IMR-90 (cell line): ENCODE results near the gene DLX2. TPM values are rescaled to one million over a fixed set of nuclear protein-coding genes. Genes with fewer than 3 reads are reported as not detected.
A peak's percentile ranks its signal among the peaks of the same experiment; 100 is the strongest.

ENCODE experiments used
- ATAC-seq: fragments of 200-7000 bp; cut with Tn5 transposase; 2 replicates; pipeline ENCODE4 v1.9.1; 2020; ENCODE audit warnings: low read depth, mild to moderate bottlenecking, moderate library complexity
- BruUV-seq: library from RNA; stranded (reverse); fragments of 400-500 nt; replicated peaks from 2 replicates; lab custom pipeline; 2021; lab: Mats Ljungman, UMichigan
- CTCF ChIA-PET: fragments of 300-600 bp; formaldehyde crosslinking; extraction: SDS; loops from one replicate; lab custom pipeline; 2021; ENCODE audit warnings: antibody characterized with exemption; lab: Yijun Ruan, JAX
- POLR2A ChIA-PET: fragments of 300-600 bp; sonication (Branson Sonifier 250); formaldehyde crosslinking; loops from one replicate; lab custom pipeline; 2022; ENCODE audit warnings: antibody characterized with exemption; ENCODE audit not compliant: unreplicated experiment; lab: Charles Lee
- DNase-seq: peaks from one replicate; pipeline ENCODE4 v3.0.0; 2013
- H2AFZ ChIP-seq: replicated peaks from 2 replicates; pipeline ENCODE3; 2013; ENCODE audit warnings: low read length, mild to moderate bottlenecking; ENCODE audit not compliant: poor library complexity
- H2AK5ac ChIP-seq: 2 replicates; pipeline ENCODE4 v1.6.1; 2013; ENCODE audit warnings: low read depth, low read length, inconsistent platforms
- H2AK9ac ChIP-seq: replicated peaks from 2 replicates; pipeline ENCODE3; 2013; ENCODE audit warnings: mild to moderate bottlenecking, low read depth, low read length, moderate library complexity; ENCODE audit not compliant: poor library complexity
- H2BK120ac ChIP-seq: 2 replicates; pipeline ENCODE4 v1.6.1; 2013; ENCODE audit warnings: low read depth, low read length, inconsistent platforms
- H2BK15ac ChIP-seq: 3 replicates; pipeline ENCODE4 v1.6.1; 2013; ENCODE audit warnings: low read depth, low read length, inconsistent platforms
- H2BK20ac ChIP-seq: 2 replicates; pipeline ENCODE4 v1.6.1; 2013; ENCODE audit warnings: low read depth, mild to moderate bottlenecking, inconsistent platforms, low read length, moderate library complexity
- H2BK5ac ChIP-seq: 2 replicates; pipeline ENCODE4 v1.6.1; 2013; ENCODE audit warnings: mild to moderate bottlenecking, low read depth, low read length, inconsistent platforms; ENCODE audit not compliant: poor library complexity, severe bottlenecking
- H3K14ac ChIP-seq: replicated peaks from 2 replicates; pipeline ENCODE4 v1.6.1; 2013; ENCODE audit warnings: low read depth, low read length, inconsistent platforms
- H3K18ac ChIP-seq: 2 replicates; pipeline ENCODE4 v1.6.1; 2013; ENCODE audit warnings: low read depth, low read length, control low read depth
- H3K23ac ChIP-seq: 2 replicates; pipeline ENCODE4 v1.6.1; 2013; ENCODE audit warnings: low read depth, low read length, inconsistent platforms
- H3K27ac ChIP-seq: 2 replicates; pipeline ENCODE4 v1.5.1; 2013; ENCODE audit warnings: mild to moderate bottlenecking, control low read depth, low read length; ENCODE audit not compliant: insufficient read depth
- H3K27me3 ChIP-seq: 2 replicates; pipeline ENCODE4 v1.6.1; 2013; ENCODE audit warnings: low read length; ENCODE audit not compliant: control insufficient read depth, insufficient read depth
- H3K36me3 ChIP-seq: 2 replicates; pipeline ENCODE4 v1.6.1; 2013; ENCODE audit warnings: low read length, mixed read lengths; ENCODE audit not compliant: control insufficient read depth, insufficient read depth
- H3K4ac ChIP-seq: 2 replicates; pipeline ENCODE4 v1.6.1; 2013; ENCODE audit warnings: low read depth, low read length, inconsistent platforms
- H3K4me1 ChIP-seq: 2 replicates; pipeline ENCODE4 v1.6.1; 2013; ENCODE audit warnings: low read length, mixed read lengths; ENCODE audit not compliant: control insufficient read depth, insufficient read depth
- H3K4me2 ChIP-seq: 2 replicates; pipeline ENCODE4 v1.6.1; 2013; ENCODE audit warnings: low read depth, mild to moderate bottlenecking, control low read depth, low read length, moderate library complexity
- H3K4me3 ChIP-seq: 2 replicates; pipeline ENCODE4 v1.5.1; 2013; ENCODE audit warnings: low read depth, mild to moderate bottlenecking, control low read depth, low read length, moderate library complexity; ENCODE audit not compliant: insufficient read depth
- H3K56ac ChIP-seq: 2 replicates; pipeline ENCODE4 v1.6.1; 2013; ENCODE audit warnings: low read length, inconsistent platforms; ENCODE audit not compliant: insufficient read depth; ENCODE audit errors: extremely low read depth
- H3K79me1 ChIP-seq, 2 experiments: 2 replicates each; pipeline ENCODE4 v1.6.1; 2013; ENCODE audit warnings: low read length in 2 of 2, inconsistent platforms in 1 of 2, low read depth in 1 of 2
- H3K9ac ChIP-seq: 2 replicates; pipeline ENCODE4 v1.6.1; 2013; ENCODE audit warnings: low read depth, low read length, control low read depth
- H3K9me1 ChIP-seq: 2 replicates; pipeline ENCODE4 v1.6.1; 2013; ENCODE audit warnings: low read length, inconsistent platforms; ENCODE audit not compliant: insufficient read depth
- H3K9me3 ChIP-seq: 2 replicates; pipeline ENCODE4 v1.6.1; 2013; ENCODE audit warnings: low read length; ENCODE audit not compliant: control insufficient read depth, insufficient read depth
- H4K20me1 ChIP-seq: 2 replicates; pipeline ENCODE4 v1.6.1; 2013; ENCODE audit warnings: low read length, inconsistent platforms; ENCODE audit not compliant: insufficient read depth
- H4K5ac ChIP-seq: 2 replicates; pipeline ENCODE4 v1.6.1; 2013; ENCODE audit warnings: mild to moderate bottlenecking, low read depth, low read length, control low read depth
- H4K8ac ChIP-seq, 2 experiments: 2 replicates each; pipeline ENCODE4 v1.6.1; 2013; ENCODE audit warnings: low read depth in 2 of 2, low read length in 2 of 2, control low read depth in 1 of 2, inconsistent platforms in 1 of 2
- H4K91ac ChIP-seq: 2 replicates; pipeline ENCODE4 v1.6.1; 2013; ENCODE audit warnings: low read depth, low read length, inconsistent platforms; ENCODE audit not compliant: insufficient read depth
- BHLHE40 ChIP-seq: fragments of 150-350 bp; IDR thresholded peaks from 2 replicates; pipeline ENCODE4 v1.6.1; 2016; ENCODE audit warnings: mild to moderate bottlenecking, low read depth, low read length
- CEBPB ChIP-seq: IDR thresholded peaks from 2 replicates; pipeline ENCODE4 v1.6.1; 2012; ENCODE audit warnings: low read depth, low read length, improper control_type of control experiment
- MAFK ChIP-seq: IDR thresholded peaks from 2 replicates; pipeline ENCODE4 v1.6.1; 2012; ENCODE audit warnings: low read depth, low read length, improper control_type of control experiment
- MAZ ChIP-seq: IDR thresholded peaks from 2 replicates; pipeline ENCODE4 v1.6.1; 2012; ENCODE audit warnings: low read depth, mild to moderate bottlenecking, low read length, improper control_type of control experiment, moderate library complexity, borderline replicate concordance
- MXI1 ChIP-seq: IDR thresholded peaks from 2 replicates; pipeline ENCODE4 v1.6.1; 2012; ENCODE audit warnings: low read depth, mild to moderate bottlenecking, low read length, moderate library complexity, borderline replicate concordance
- RAD21 ChIP-seq: IDR thresholded peaks from 2 replicates; pipeline ENCODE4 v1.6.1; 2012; ENCODE audit warnings: low read length, improper control_type of control experiment
- RFX5 ChIP-seq: IDR thresholded peaks from 2 replicates; pipeline ENCODE4 v1.8.0; 2012; ENCODE audit warnings: low read depth, mild to moderate bottlenecking, low read length, moderate library complexity
- WGBS, 2 experiments: methylation state at CpG; one replicate each; pipeline versions ENCODE4 v1.1.5 to v1.1.7; 2013; ENCODE audit warnings: missing lambda C conversion rate in 2 of 2; ENCODE audit not compliant: insufficient read length in 1 of 2; ENCODE audit errors: extremely low coverage in 2 of 2; 5-methylcytosine and 5-hydroxymethylcytosine counted together
- dilution Hi-C: fragments of 300-500 bp; cut with HindIII; formaldehyde crosslinking; loops from one replicate; pipeline ENCODE4 v1.14.3; 2018; ENCODE audit warnings: low sequenced_read_pairs; ENCODE audit not compliant: unreplicated experiment
- in situ Hi-C: fragments of 300-500 bp; cut with MboI; formaldehyde crosslinking; loops from 3 replicates; pipeline ENCODE4 v1.14.3; 2019; ENCODE audit warnings: low sequenced_read_pairs, inconsistent platforms, mixed read lengths
- intact Hi-C: fragments of 100-400 bp; cut with micrococcal nuclease; formaldehyde crosslinking; loops from 2 replicates; pipeline ENCODE4 v1.10.0; 2022
- polyA plus RNA-seq, 3 experiments: library from polyadenylated mRNA; depleted of rRNA; stranded (reverse); fragments of >200 nt; gene quantifications; 2 replicates each; pipeline ENCODE4 v1.2.3, GENCODE V29; 2012; ENCODE audit warnings: low replicate concordance in 1 of 3
- total RNA-seq: library from RNA; depleted of rRNA; stranded (reverse); fragments of >200 nt; gene quantifications from 2 replicates; pipeline ENCODE4 v1.2.3, GENCODE V29; 2012
- TF ChIP-seq, protein P1 (sequence below): fragments of 150-350 bp; IDR thresholded peaks from 2 replicates; pipeline ENCODE4 v1.6.1; 2017; ENCODE audit warnings: mild to moderate bottlenecking, antibody characterized with exemption, low read length, low read depth
- TF ChIP-seq, protein P2 (sequence below): conservative IDR thresholded peaks from 2 replicates; pipeline ENCODE4 v1.5.1; 2012; ENCODE audit warnings: mild to moderate bottlenecking, low read depth, low read length, improper control_type of control experiment

DLX2 gene
- total and polyA plus RNA-seq, 2 of the 4 experiments (the other 2 are of a cell fraction): 0.38 TPM; not detected in 1

DNA sequence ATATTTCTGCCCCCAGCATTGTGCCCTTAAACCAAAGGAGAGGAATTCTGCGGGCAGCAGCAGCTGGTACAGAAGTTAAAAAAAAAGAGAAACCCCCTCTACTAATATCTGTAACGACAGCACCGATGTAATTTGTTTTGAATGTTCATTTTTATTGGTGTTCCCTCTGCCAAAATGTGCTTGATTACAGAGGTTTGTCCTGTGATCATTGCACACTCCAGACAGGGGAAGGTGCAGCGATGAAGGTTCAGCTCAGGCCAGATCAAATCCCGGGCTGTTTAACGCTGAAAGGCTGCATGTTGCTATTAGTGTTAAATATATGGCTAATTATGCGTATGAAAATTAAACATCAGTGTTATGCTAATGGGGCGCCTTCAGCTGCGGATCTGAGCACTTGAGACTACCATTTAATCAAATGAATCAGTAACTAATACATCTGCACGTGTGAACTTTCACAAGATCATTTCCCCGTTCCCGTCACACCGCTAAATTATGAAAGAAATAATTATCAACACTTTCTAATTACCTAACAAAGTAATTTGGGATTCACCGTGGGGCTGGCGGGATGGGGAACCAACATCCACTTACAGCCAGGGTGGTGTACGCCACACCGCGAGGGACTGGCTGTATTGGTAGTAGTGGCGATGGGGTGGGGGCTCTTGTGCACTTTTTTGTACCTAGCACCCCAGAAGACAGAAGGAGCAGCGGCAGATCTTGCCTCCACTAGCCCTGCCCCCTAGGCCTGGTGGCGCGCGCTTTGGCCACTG is 18.9 kb downstream of the DLX2 start (continued):
- TF ChIP-seq MAZ (no peak), MAFK (no peak)

DNA sequence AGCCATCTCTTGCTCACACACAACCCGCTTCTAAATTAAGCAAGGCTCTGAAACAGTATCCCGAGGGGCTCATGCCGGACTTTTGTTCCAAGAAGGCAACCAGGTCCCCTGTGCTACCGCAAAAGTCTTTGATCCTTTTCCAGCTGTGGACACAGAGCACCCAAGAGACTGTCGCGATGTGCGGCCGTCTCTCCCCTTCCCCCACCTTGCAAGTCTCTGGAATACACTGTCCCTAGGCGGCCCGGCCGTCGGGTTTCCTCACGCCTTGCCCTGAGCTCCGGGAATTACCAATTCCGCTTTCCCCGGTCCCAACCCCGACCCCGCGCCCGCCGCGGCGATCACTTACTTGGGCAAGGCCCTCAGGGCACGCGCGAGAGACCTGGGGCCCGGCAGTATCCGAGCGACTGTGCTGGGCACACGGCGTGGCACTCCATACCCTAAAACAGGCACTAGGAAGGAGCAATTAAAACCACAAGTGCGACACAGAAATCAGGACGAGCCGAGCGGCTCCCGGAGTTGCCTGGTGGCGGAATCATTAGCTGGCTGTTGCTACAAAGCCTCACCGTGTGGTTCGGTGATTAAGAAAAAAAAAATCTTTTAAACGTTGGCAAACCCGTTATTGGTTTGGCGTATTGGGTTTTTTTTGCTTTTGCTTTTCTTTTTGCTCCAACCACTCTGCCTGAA is 19.6 kb downstream of the DLX2 start:
- CTCF ChIA-PET: no interaction called here
- Histone ChIP-seq H3K9me1 (no peaks in the 10 kb centered on the region), H2BK120ac (no peak overlapping the region), H3K4me1 (no peaks in the 10 kb centered on the region; the same call in 1 of the 2 replicates), H3K23ac (0 out of 2 replicates have a peak overlapping the region, but pooled peaks have one; percentile 1), H2AK9ac (no peak overlapping the region), H3K14ac (no peak overlapping the region), H4K20me1 (0 out of 2 replicates have a peak, but pooled peaks cover under 1% of the 10 kb centered on the region), H2BK5ac (no peak overlapping the region), H3K56ac (no peak overlapping the region), H3K9ac (no peak overlapping the region), H2BK20ac (no peak overlapping the region), H3K79me1 (no peaks in the 10 kb centered on the region), H3K18ac (no peak overlapping the region), H2BK15ac (no peak overlapping the region), H4K5ac (no peak overlapping the region), H3K4ac (no peak overlapping the region), H2AK5ac (no peak overlapping the region), H3K36me3 (no peaks in the 10 kb centered on the region), H3K9me3 (peaks cover 12% of the 10 kb centered on the region), H4K91ac (no peak overlapping the region), H2AFZ (peak overlapping the region; percentile 5), H3K27ac (no peak overlapping the region), H3K4me2 (peak overlapping the region; percentile 11; the same call in 1 of the 2 replicates), H3K4me3 (no peak overlapping the region; the same call in 1 of the 2 replicates), H4K8ac (no peak overlapping the region), H3K27me3 (peaks cover 68% of the 10 kb centered on the region)
- in situ Hi-C loops: no loop called here
- POLR2A ChIA-PET: no interaction called here
- WGBS, 2 experiments: 5% methylated on average over 18 of the region's 42 CpGs; no CpG with 5 or more reads in 1 of the 2 experiments
- dilution Hi-C loops: no loop called here
- DNase-seq (no peak), ATAC-seq (no peak)
- no TSS peak for BruUV-seq
- TF ChIP-seq, protein P1, sequence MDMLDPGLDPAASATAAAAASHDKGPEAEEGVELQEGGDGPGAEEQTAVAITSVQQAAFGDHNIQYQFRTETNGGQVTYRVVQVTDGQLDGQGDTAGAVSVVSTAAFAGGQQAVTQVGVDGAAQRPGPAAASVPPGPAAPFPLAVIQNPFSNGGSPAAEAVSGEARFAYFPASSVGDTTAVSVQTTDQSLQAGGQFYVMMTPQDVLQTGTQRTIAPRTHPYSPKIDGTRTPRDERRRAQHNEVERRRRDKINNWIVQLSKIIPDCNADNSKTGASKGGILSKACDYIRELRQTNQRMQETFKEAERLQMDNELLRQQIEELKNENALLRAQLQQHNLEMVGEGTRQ: no peak
- TF ChIP-seq MXI1: no peak
- no peak for TF ChIP-seq RAD21
- TF ChIP-seq CEBPB: no peak
- TF ChIP-seq, protein P2, sequence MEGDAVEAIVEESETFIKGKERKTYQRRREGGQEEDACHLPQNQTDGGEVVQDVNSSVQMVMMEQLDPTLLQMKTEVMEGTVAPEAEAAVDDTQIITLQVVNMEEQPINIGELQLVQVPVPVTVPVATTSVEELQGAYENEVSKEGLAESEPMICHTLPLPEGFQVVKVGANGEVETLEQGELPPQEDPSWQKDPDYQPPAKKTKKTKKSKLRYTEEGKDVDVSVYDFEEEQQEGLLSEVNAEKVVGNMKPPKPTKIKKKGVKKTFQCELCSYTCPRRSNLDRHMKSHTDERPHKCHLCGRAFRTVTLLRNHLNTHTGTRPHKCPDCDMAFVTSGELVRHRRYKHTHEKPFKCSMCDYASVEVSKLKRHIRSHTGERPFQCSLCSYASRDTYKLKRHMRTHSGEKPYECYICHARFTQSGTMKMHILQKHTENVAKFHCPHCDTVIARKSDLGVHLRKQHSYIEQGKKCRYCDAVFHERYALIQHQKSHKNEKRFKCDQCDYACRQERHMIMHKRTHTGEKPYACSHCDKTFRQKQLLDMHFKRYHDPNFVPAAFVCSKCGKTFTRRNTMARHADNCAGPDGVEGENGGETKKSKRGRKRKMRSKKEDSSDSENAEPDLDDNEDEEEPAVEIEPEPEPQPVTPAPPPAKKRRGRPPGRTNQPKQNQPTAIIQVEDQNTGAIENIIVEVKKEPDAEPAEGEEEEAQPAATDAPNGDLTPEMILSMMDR: no peak
- TF ChIP-seq BHLHE40: no peak
- no peak for TF ChIP-seq RFX5
- intact Hi-C loops: loop anchor here (5.0 kb wide), 1 partner anchor 46 kb away; no protein-coding TSS in a partner anchor
